GM23338 (cell line): ENCODE measurements around the gene TMEM119. TPM values are rescaled to one million over a fixed set of nuclear protein-coding genes. Genes with fewer than 3 reads are reported as not detected.

Experiments
- ATAC-seq: fragments of 200-7000 bp; cut with Tn5 transposase; 3 replicates; pipeline ENCODE4 v1.9.1; 2020
- DNase-seq: peaks from one replicate; pipeline ENCODE4 v3.0.0-alpha.2; 2015; ENCODE audit warnings: low spot score
- H2AFZ ChIP-seq: fragments of 200-600 bp; sonication (generic); 2 replicates; pipeline ENCODE4 v1.8.0; 2016; ENCODE audit warnings: antibody characterized with exemption, mild to moderate bottlenecking, moderate library complexity
- H3F3A ChIP-seq: fragments of 200-600 bp; sonication (generic); replicated peaks from 2 replicates; pipeline ENCODE4 v1.8.0; 2017; ENCODE audit warnings: antibody characterized with exemption, mixed run types, low read depth
- H3K27ac ChIP-seq: fragments of 200-600 bp; sonication (generic); 2 replicates; pipeline ENCODE4 v1.6.1; 2016; ENCODE audit warnings: low read depth
- H3K27me3 ChIP-seq: fragments of 200-600 bp; sonication (generic); 2 replicates; pipeline ENCODE4 v1.8.0; 2016; ENCODE audit warnings: mild to moderate bottlenecking, mixed run types, moderate library complexity; ENCODE audit not compliant: insufficient read depth
- H3K36me3 ChIP-seq: fragments of 200-600 bp; sonication (generic); 2 replicates; pipeline ENCODE4 v1.8.0; 2016; ENCODE audit warnings: mild to moderate bottlenecking; ENCODE audit not compliant: insufficient read depth
- H3K4me1 ChIP-seq: fragments of 200-600 bp; sonication (generic); 2 replicates; pipeline ENCODE4 v1.8.0; 2016; ENCODE audit warnings: mild to moderate bottlenecking, moderate library complexity; ENCODE audit not compliant: insufficient read depth
- H3K4me2 ChIP-seq: fragments of 200-600 bp; sonication (generic); 2 replicates; pipeline ENCODE4 v1.7.1; 2017; ENCODE audit warnings: mixed run types
- H3K4me3 ChIP-seq: fragments of 200-600 bp; sonication (generic); 2 replicates; pipeline ENCODE4 v1.6.1; 2016; ENCODE audit warnings: mixed run types
- H3K79me2 ChIP-seq: fragments of 200-600 bp; sonication (generic); replicated peaks from 2 replicates; pipeline ENCODE4 v1.8.0; 2017; ENCODE audit warnings: mild to moderate bottlenecking; ENCODE audit not compliant: insufficient read depth
- H3K9me2 ChIP-seq: fragments of 200-600 bp; sonication (generic); 2 replicates; pipeline ENCODE4 v1.8.0; 2017; ENCODE audit not compliant: insufficient read depth
- H4K20me1 ChIP-seq: fragments of 200-600 bp; sonication (generic); replicated peaks from 2 replicates; pipeline ENCODE4 v1.8.0; 2017; ENCODE audit warnings: mild to moderate bottlenecking; ENCODE audit not compliant: insufficient read depth
- H3K27ac Mint-ChIP-seq: 2 replicates; pipeline ENCODE4 v1.8.0; 2020; ENCODE audit warnings: inconsistent platforms, mild to moderate bottlenecking, moderate library complexity, mixed read lengths
- H3K27me3 Mint-ChIP-seq: 3 replicates; pipeline ENCODE4 v1.8.0; 2022; ENCODE audit warnings: low read depth, mild to moderate bottlenecking, moderate library complexity, mixed read lengths, inconsistent platforms; ENCODE audit not compliant: insufficient read depth, poor library complexity
- H3K36me3 Mint-ChIP-seq: 3 replicates; pipeline ENCODE4 v1.8.0; 2021; ENCODE audit warnings: low read depth, mild to moderate bottlenecking, inconsistent platforms, moderate library complexity, mixed read lengths
- H3K4me1 Mint-ChIP-seq: 3 replicates; pipeline ENCODE4 v1.8.0; 2020; ENCODE audit warnings: mild to moderate bottlenecking, inconsistent platforms, mixed read lengths
- H3K4me3 Mint-ChIP-seq: 3 replicates; pipeline ENCODE4 v1.8.0; 2021; ENCODE audit warnings: moderate library complexity, mild to moderate bottlenecking, inconsistent platforms, mixed read lengths
- H3K9me3 Mint-ChIP-seq: 3 replicates; pipeline ENCODE4 v1.8.0; 2020; ENCODE audit warnings: moderate library complexity, mild to moderate bottlenecking, inconsistent platforms, mixed read lengths
- CREB1 ChIP-seq: fragments of 250-450 bp; sonication (Bioruptor Pico); IDR thresholded peaks from 2 replicates; pipeline ENCODE4 v1.5.0; 2020; ENCODE audit warnings: low read depth, mild to moderate bottlenecking, moderate library complexity
- EZH2 ChIP-seq: fragments of 200-600 bp; sonication (generic); IDR thresholded peaks from one replicate; pipeline ENCODE4 v1.8.0; 2017; ENCODE audit warnings: antibody characterized with exemption, mild to moderate bottlenecking, low read depth; ENCODE audit not compliant: unreplicated experiment
- JUNB ChIP-seq: IDR thresholded peaks from one replicate; pipeline ENCODE4 v1.6.1; 2016; ENCODE audit warnings: antibody characterized with exemption; ENCODE audit not compliant: unreplicated experiment
- REST ChIP-seq: IDR thresholded peaks from one replicate; pipeline ENCODE4 v1.6.1; 2018; ENCODE audit warnings: antibody characterized with exemption; ENCODE audit not compliant: unreplicated experiment
- STAT1 ChIP-seq: IDR thresholded peaks from one replicate; pipeline ENCODE4 v1.6.1; 2016; ENCODE audit warnings: antibody characterized with exemption; ENCODE audit not compliant: unreplicated experiment
- ZNF331 ChIP-seq: fragments of 250-450 bp; sonication (Bioruptor Pico); IDR thresholded peaks from 2 replicates; pipeline ENCODE4 v1.5.0; 2020; ENCODE audit warnings: low read depth, mild to moderate bottlenecking, moderate library complexity
- ZNF462 ChIP-seq: fragments of 250-450 bp; sonication (Bioruptor Pico); IDR thresholded peaks from 2 replicates; pipeline ENCODE4 v1.5.0; 2020; ENCODE audit warnings: mild to moderate bottlenecking, moderate library complexity
- polyA plus RNA-seq: library from polyadenylated mRNA; unstranded; fragments of >200 nt; fragmentation: Nextera tagmentation; extraction: Ambion mirVana; gene quantifications from 2 replicates; pipeline ENCODE4 v1.2.1, GENCODE V29; 2016
- total RNA-seq: library from RNA; depleted of rRNA; stranded (reverse); fragments of >200 nt; shearing (Covaris generic); gene quantifications from 2 replicates; pipeline ENCODE4 v1.2.3, GENCODE V29; 2014
- TF ChIP-seq, protein P1 (sequence below): IDR thresholded peaks from 2 replicates; pipeline ENCODE4 v1.6.1; 2016; ENCODE audit warnings: antibody characterized with exemption
- TF ChIP-seq, protein P2 (sequence below), 2 experiments: fragments of 200-600 bp in 1 of 2; sonication (generic) in 1 of 2; conservative IDR thresholded peaks; 2 replicates each; pipeline versions ENCODE4 v1.5.1 to v1.6.1; 2016 to 2017; ENCODE audit warnings: antibody characterized with exemption in 2 of 2, low read depth in 2 of 2, mild to moderate bottlenecking in 2 of 2, moderate library complexity in 1 of 2

Gene TMEM119
- total and polyA plus RNA-seq, 2 experiments from 2014 or later = 0.06 to 0.07 TPM

- Histone ChIP-seq H3K9me2 (peaks cover 4% of the 10 kb centered on the region; the same call in 1 of the 2 replicates), H3K27ac (peak overlapping the region; percentile 94), H3K4me1 (peaks cover 44% of the 10 kb centered on the region), H3K79me2 (no peaks in the 10 kb centered on the region), H3F3A (0 out of 2 replicates have a peak, but pooled peaks cover 8% of the 10 kb centered on the region), H3K4me3 (peak overlapping the region; percentile 26; the same call in 1 of the 2 replicates), H4K20me1 (no peaks in the 10 kb centered on the region), H3K27me3 (no peaks in the 10 kb centered on the region), H2AFZ (peak overlapping the region; percentile 30), H3K36me3 (no peaks in the 10 kb centered on the region), H3K4me2 (peak overlapping the region; percentile 56)
- Mint-ChIP-seq H3K4me3 (peak overlapping the region; percentile 37; the same call in 2 of the 3 replicates), H3K27me3 (peaks cover 15% of the 10 kb centered on the region), H3K27ac (peak overlapping the region; percentile 78; the same call in 1 of the 2 replicates), H3K4me1 (peaks cover 54% of the 10 kb centered on the region), H3K9me3 (no peaks in the 10 kb centered on the region), H3K36me3 (no peaks in the 10 kb centered on the region)
- ATAC-seq (peak; percentile 73), DNase-seq (peak; percentile 80)
- TF ChIP-seq STAT1 = no peak
- TF ChIP-seq ZNF462 (CRISPR knock-in tag) = no peak
- no peak for TF ChIP-seq EZH2
- no peak for TF ChIP-seq CREB1 (CRISPR knock-in tag)
- TF ChIP-seq, protein P1, sequence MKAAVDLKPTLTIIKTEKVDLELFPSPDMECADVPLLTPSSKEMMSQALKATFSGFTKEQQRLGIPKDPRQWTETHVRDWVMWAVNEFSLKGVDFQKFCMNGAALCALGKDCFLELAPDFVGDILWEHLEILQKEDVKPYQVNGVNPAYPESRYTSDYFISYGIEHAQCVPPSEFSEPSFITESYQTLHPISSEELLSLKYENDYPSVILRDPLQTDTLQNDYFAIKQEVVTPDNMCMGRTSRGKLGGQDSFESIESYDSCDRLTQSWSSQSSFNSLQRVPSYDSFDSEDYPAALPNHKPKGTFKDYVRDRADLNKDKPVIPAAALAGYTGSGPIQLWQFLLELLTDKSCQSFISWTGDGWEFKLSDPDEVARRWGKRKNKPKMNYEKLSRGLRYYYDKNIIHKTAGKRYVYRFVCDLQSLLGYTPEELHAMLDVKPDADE = no peak
- TF ChIP-seq REST = no peak
- TF ChIP-seq ZNF331 (CRISPR knock-in tag) = no peak
- TF ChIP-seq, protein P2, sequence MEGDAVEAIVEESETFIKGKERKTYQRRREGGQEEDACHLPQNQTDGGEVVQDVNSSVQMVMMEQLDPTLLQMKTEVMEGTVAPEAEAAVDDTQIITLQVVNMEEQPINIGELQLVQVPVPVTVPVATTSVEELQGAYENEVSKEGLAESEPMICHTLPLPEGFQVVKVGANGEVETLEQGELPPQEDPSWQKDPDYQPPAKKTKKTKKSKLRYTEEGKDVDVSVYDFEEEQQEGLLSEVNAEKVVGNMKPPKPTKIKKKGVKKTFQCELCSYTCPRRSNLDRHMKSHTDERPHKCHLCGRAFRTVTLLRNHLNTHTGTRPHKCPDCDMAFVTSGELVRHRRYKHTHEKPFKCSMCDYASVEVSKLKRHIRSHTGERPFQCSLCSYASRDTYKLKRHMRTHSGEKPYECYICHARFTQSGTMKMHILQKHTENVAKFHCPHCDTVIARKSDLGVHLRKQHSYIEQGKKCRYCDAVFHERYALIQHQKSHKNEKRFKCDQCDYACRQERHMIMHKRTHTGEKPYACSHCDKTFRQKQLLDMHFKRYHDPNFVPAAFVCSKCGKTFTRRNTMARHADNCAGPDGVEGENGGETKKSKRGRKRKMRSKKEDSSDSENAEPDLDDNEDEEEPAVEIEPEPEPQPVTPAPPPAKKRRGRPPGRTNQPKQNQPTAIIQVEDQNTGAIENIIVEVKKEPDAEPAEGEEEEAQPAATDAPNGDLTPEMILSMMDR (conservative IDR thresholded peaks at IDR 0.05; ENCODE audit: low read depth in 2 of 2) = no peak
- no peak for TF ChIP-seq JUNB
Observed at GRCh38 chr12:108638141-108638827, 40.4 kb upstream of the TMEM119 start.
